GM12874 (cell line): Measurements from ENCODE around the gene OXCT2.

Experiments used
- CTCF ChIP-seq: IDR thresholded peaks from 2 replicates; pipeline ENCODE4 v1.5.1; 2011; ENCODE audit warnings: low read depth, mild to moderate bottlenecking, control low read depth, low read length, moderate library complexity; ENCODE audit not compliant: insufficient read depth

The OXCT2 gene

GRCh38 chr1:39755965-39756659 is 15.0 kb downstream of the OXCT2 start:
- no peak for TF ChIP-seq CTCF

- TF ChIP-seq CTCF = no peak
Measured at GRCh38 chr1:39754906-39755504, 16.1 kb downstream of the OXCT2 start.

GRCh38 chr1:39754026-39754570 is 17.1 kb downstream of the OXCT2 start:
- TF ChIP-seq CTCF = no peak

GRCh38 chr1:39753132-39754025 is 17.8 kb downstream of the OXCT2 start:
- TF ChIP-seq CTCF = no peak

GRCh38 chr1:39752703-39753102 is 18.4 kb downstream of the OXCT2 start:
- no peak for TF ChIP-seq CTCF

GRCh38 chr1:39751595-39751994 is 19.6 kb downstream of the OXCT2 start:
- no peak for TF ChIP-seq CTCF
